Neural cell (in vitro differentiated cells): Measurements from ENCODE around the gene RBFOX2. TPM values are rescaled to one million over a fixed set of nuclear protein-coding genes. Genes with fewer than 3 reads are reported as not detected.

Source experiments
- H2AFZ ChIP-seq: fragments of 200-600, 300-800 bp; sonication (generic), shearing (Covaris generic); 2 replicates; pipeline ENCODE4 v1.6.0; 2014; ENCODE audit warnings: low read depth, mild to moderate bottlenecking, antibody characterized with exemption, low read length, moderate library complexity
- H3F3A ChIP-seq: fragments of 200-600 bp; shearing (Covaris generic); 2 replicates; pipeline ENCODE4 v1.6.1; 2016; ENCODE audit warnings: mild to moderate bottlenecking, moderate library complexity, mixed read lengths, antibody characterized with exemption, low read length; ENCODE audit not compliant: insufficient read depth, poor library complexity, severe bottlenecking
- H3K27ac ChIP-seq: fragments of 200-600, 300-800 bp; sonication (generic), shearing (Covaris generic); 2 replicates; pipeline ENCODE4 v1.5.1; 2014; ENCODE audit warnings: mild to moderate bottlenecking, low read length, moderate library complexity
- H3K27me3 ChIP-seq: fragments of 300-800, 200-600 bp; sonication (generic), shearing (Covaris generic); 2 replicates; pipeline ENCODE4 v1.6.0; 2014; ENCODE audit warnings: mild to moderate bottlenecking, low read depth, low read length, moderate library complexity; ENCODE audit not compliant: insufficient read depth
- H3K36me3 ChIP-seq: fragments of 300-800, 200-600 bp; sonication (generic), shearing (Covaris generic); 2 replicates; pipeline ENCODE4 v1.5.1; 2014; ENCODE audit warnings: mild to moderate bottlenecking, antibody characterized with exemption, low read length, moderate library complexity; ENCODE audit not compliant: insufficient read depth
- H3K4me2 ChIP-seq: fragments of 300-800, 200-600 bp; sonication (generic), shearing (Covaris generic); 2 replicates; pipeline ENCODE4 v1.6.0; 2014; ENCODE audit warnings: mild to moderate bottlenecking, low read length
- H3K4me3 ChIP-seq: fragments of 300-800, 200-600 bp; sonication (generic), shearing (Covaris generic); 2 replicates; pipeline ENCODE4 v1.5.1; 2014; ENCODE audit warnings: mild to moderate bottlenecking, low read length, moderate library complexity
- H3K79me2 ChIP-seq: fragments of 200-600 bp; shearing (Covaris generic); replicated peaks from 2 replicates; pipeline ENCODE4 v1.6.0; 2014; ENCODE audit warnings: mild to moderate bottlenecking, low read length, moderate library complexity; ENCODE audit not compliant: insufficient read depth
- H3K9ac ChIP-seq: fragments of 300-800, 200-600 bp; sonication (generic), shearing (Covaris generic); 2 replicates; pipeline ENCODE4 v1.6.1; 2016; ENCODE audit warnings: mild to moderate bottlenecking, low read length, mixed read lengths
- H3K9me2 ChIP-seq: fragments of 200-600 bp; shearing (Covaris generic); 2 replicates; pipeline ENCODE4 v1.6.1; 2016; ENCODE audit warnings: mild to moderate bottlenecking, low read length, mixed read lengths; ENCODE audit not compliant: insufficient read depth
- H3K9me3 ChIP-seq: fragments of 200-600, 300-800 bp; sonication (generic), shearing (Covaris generic); 2 replicates; pipeline ENCODE4 v1.6.1; 2016; ENCODE audit warnings: mild to moderate bottlenecking, mixed run types, low read length, moderate library complexity, mixed read lengths
- H4K20me1 ChIP-seq: fragments of 200-600 bp; shearing (Covaris generic); 2 replicates; pipeline ENCODE4 v1.6.1; 2016; ENCODE audit warnings: mild to moderate bottlenecking, mixed run types; ENCODE audit not compliant: insufficient read depth
- CTCF ChIP-seq: fragments of 450-650 bp; IDR thresholded peaks from 2 replicates; pipeline ENCODE4 v1.5.1; 2014; ENCODE audit warnings: antibody characterized with exemption, mild to moderate bottlenecking, moderate library complexity; ENCODE audit not compliant: poor library complexity, severe bottlenecking
- EP300 ChIP-seq: fragments of 450-650 bp; conservative IDR thresholded peaks from 2 replicates; pipeline ENCODE4 v1.6.1; 2014; ENCODE audit warnings: antibody characterized with exemption, mild to moderate bottlenecking, moderate library complexity; ENCODE audit not compliant: poor library complexity, severe bottlenecking
- EZH2 ChIP-seq: fragments of 200-600, 300-800 bp; shearing (Covaris generic), sonication (generic); IDR thresholded peaks from 2 replicates; pipeline ENCODE4 v1.6.1; 2014; ENCODE audit warnings: antibody characterized with exemption, low read length, borderline replicate concordance, mild to moderate bottlenecking; ENCODE audit not compliant: insufficient read depth, poor library complexity, severe bottlenecking
- MXI1 ChIP-seq: fragments of 450-650 bp; conservative IDR thresholded peaks from 2 replicates; pipeline ENCODE4 v1.6.1; 2014; ENCODE audit warnings: antibody characterized with exemption, mild to moderate bottlenecking; ENCODE audit not compliant: poor library complexity, severe bottlenecking
- POLR2AphosphoS5 ChIP-seq: IDR thresholded peaks from 2 replicates; pipeline ENCODE4 v1.6.1; 2012
- RAD21 ChIP-seq: fragments of 450-650 bp; conservative IDR thresholded peaks from 2 replicates; pipeline ENCODE4 v1.6.1; 2014; ENCODE audit warnings: antibody characterized with exemption, mild to moderate bottlenecking, moderate library complexity
- REST ChIP-seq: IDR thresholded peaks from 2 replicates; pipeline ENCODE4 v1.6.1; 2012; ENCODE audit warnings: borderline replicate concordance
- SMC3 ChIP-seq: fragments of 450-650 bp; conservative IDR thresholded peaks from 2 replicates; pipeline ENCODE4 v1.6.1; 2014; ENCODE audit warnings: antibody characterized with exemption, mild to moderate bottlenecking, moderate library complexity; ENCODE audit not compliant: poor library complexity
- TAF1 ChIP-seq: IDR thresholded peaks from 2 replicates; pipeline ENCODE4 v1.6.1; 2012; ENCODE audit warnings: low read depth
- polyA plus RNA-seq: library from polyadenylated mRNA; depleted of rRNA; stranded (reverse); fragments of >200 nt; gene quantifications from 2 replicates; pipeline ENCODE4 v1.2.3, GENCODE V29; 2014

The RBFOX2 gene
- polyA plus RNA-seq, 1 donor from 2014 or later: 529 TPM

GRCh38 chr22:35782504-35782903 is 246.1 kb downstream of the RBFOX2 start:
- Histone ChIP-seq H3K4me3 (no peak overlapping the region), H3K36me3 (peaks cover 16% of the 10 kb centered on the region), H3K9me2 (no peaks in the 10 kb centered on the region), H3K27me3 (no peaks in the 10 kb centered on the region), H2AFZ (no peak overlapping the region), H3F3A (no peaks in the 10 kb centered on the region), H4K20me1 (peaks cover 52% of the 10 kb centered on the region), H3K4me2 (no peak overlapping the region), H3K27ac (no peak overlapping the region), H3K79me2 (peaks cover 40% of the 10 kb centered on the region), H3K9ac (no peak overlapping the region), H3K9me3 (no peaks in the 10 kb centered on the region)
- TF ChIP-seq CTCF: no peak
- TF ChIP-seq EZH2: no peak
- TF ChIP-seq POLR2AphosphoS5: no peak

GRCh38 chr22:35781898-35782297 is 246.7 kb downstream of the RBFOX2 start:
- no peak overlapping the region for H3K9ac ChIP-seq
- H3K79me2 ChIP-seq: peaks cover 34% of the 10 kb centered on the region
- no peaks in the 10 kb centered on the region for H3K9me3 ChIP-seq
- no peaks in the 10 kb centered on the region for H3K27me3 ChIP-seq
- H3K36me3 ChIP-seq: peaks cover 16% of the 10 kb centered on the region
- H3K27ac ChIP-seq: no peak overlapping the region
- H3K4me3 ChIP-seq: no peak overlapping the region
- H3K4me2 ChIP-seq: no peak overlapping the region
- TF ChIP-seq EP300 (no peak), POLR2AphosphoS5 (no peak), RAD21 (no peak), CTCF (no peak), MXI1 (no peak), TAF1 (no peak), SMC3 (no peak), REST (no peak), EZH2 (no peak)
- H3K9me2 ChIP-seq: no peaks in the 10 kb centered on the region
- no peaks in the 10 kb centered on the region for H3F3A ChIP-seq
- H4K20me1 ChIP-seq: peaks cover 52% of the 10 kb centered on the region
- H2AFZ ChIP-seq: no peak overlapping the region
